Measurements from ENCODE around the gene DRD5. TPM values are rescaled to one million over a fixed set of nuclear protein-coding genes. Genes with fewer than 3 reads are reported as not detected.

DRD5 gene
- total and polyA plus RNA-seq, 8 donors = not detected

DNA sequence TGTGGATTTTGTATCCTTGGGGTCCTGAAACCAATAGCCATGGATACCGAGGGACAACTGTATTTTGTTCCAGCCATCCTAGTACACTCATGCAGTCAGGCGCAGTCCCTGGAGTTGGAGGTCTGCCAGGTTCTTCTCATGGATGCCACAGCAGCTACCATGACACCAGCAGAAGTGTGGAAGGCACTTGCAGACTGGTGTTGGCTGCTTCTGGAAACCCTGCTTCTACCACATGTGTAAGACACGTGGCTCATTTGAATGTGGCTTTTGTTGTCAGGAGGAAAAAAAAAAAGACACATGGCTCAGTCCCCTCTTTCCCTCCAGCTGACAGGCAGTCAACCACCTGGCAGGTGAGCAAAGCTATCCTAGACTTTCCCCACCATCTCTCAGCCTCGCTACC is 19.4 kb downstream of the DRD5 start:
- TF ChIP-seq, protein P1, sequence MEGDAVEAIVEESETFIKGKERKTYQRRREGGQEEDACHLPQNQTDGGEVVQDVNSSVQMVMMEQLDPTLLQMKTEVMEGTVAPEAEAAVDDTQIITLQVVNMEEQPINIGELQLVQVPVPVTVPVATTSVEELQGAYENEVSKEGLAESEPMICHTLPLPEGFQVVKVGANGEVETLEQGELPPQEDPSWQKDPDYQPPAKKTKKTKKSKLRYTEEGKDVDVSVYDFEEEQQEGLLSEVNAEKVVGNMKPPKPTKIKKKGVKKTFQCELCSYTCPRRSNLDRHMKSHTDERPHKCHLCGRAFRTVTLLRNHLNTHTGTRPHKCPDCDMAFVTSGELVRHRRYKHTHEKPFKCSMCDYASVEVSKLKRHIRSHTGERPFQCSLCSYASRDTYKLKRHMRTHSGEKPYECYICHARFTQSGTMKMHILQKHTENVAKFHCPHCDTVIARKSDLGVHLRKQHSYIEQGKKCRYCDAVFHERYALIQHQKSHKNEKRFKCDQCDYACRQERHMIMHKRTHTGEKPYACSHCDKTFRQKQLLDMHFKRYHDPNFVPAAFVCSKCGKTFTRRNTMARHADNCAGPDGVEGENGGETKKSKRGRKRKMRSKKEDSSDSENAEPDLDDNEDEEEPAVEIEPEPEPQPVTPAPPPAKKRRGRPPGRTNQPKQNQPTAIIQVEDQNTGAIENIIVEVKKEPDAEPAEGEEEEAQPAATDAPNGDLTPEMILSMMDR (IDR thresholded peaks at IDR 0.05) = no peak
- H3K4me1 ChIP-seq = no peaks in the 10 kb centered on the region
- DNase-seq (no peak), FAIRE-seq (no peak), ATAC-seq (no peak)
- no peaks in the 10 kb centered on the region for H3K36me3 ChIP-seq
- H3K27me3 ChIP-seq = no peaks in the 10 kb centered on the region
- intact Hi-C loops (cut with DNase I) = no loop called here
- WGBS, 2 donors = 49 to 52% methylated on average over 4 of the region's 4 CpGs
- H3K9me3 ChIP-seq = no peaks in the 10 kb centered on the region
- no peak overlapping the region for H3K27ac ChIP-seq
- H3K4me3 ChIP-seq = no peak overlapping the region

DNA sequence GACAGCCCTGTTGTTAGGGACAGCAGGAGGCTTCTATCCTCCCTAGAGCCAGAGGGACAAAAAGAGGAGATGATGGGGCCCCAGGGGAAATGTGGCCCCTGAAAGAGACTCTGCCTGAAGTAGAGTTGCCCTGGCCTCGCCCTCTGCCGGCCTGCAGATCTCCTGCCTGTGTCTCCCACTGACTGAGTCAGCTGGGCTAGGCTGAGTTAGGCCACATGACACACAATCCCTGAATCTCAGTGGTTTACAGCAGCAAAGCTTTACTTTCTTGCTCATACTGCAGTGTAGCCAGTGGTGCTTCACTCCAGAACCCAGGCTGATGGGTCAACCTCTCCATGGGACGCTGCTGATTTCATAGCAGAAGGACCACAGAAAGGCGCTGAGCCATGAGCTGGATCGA is 23.5 kb downstream of the DRD5 start:
- Histone ChIP-seq H3K4me3 (no peak overlapping the region), H3K27ac (no peak overlapping the region), H3K4me1 (no peaks in the 10 kb centered on the region), H3K27me3 (no peaks in the 10 kb centered on the region), H3K9me3 (no peaks in the 10 kb centered on the region), H3K36me3 (no peaks in the 10 kb centered on the region)
- no peak for DNase-seq
- intact Hi-C loops (cut with DNase I) = no loop called here
- 82 to 86% methylated on average over 5 of the region's 5 CpGs for whole genome bisulfite sequencing, 2 donors
- no peak for FAIRE-seq
- TF ChIP-seq, protein P1 (IDR thresholded peaks at IDR 0.05) = no peak
- no peak for ATAC-seq

DNA sequence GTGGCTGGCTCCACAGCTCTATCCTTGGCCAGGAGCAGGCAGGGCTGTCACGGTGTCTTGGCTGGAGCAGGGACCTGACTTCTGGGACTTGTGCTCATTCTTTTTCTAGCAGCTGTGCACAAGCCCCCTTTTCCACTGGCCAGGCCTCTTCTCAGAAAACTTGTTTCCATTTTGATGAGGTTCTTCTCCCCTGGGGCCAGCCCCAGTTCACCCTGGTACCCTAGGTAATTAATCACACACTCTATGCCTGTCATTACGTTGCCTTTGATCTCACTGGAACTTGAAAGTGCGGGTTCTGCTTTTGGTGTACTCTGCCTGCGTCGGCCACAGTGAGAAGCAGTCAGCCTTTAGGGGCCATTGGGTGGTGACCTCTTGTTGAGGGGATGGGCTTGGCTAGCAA is 26.6 kb downstream of the DRD5 start:
- WGBS, 2 donors = 57 to 68% methylated on average over 5 of the region's 5 CpGs
- no peak for DNase-seq
- Histone ChIP-seq H3K27ac (no peak overlapping the region), H3K4me3 (no peak overlapping the region), H3K9me3 (no peaks in the 10 kb centered on the region), H3K4me1 (no peaks in the 10 kb centered on the region), H3K36me3 (no peaks in the 10 kb centered on the region), H3K27me3 (no peaks in the 10 kb centered on the region)
- TF ChIP-seq, protein P1 (IDR thresholded peaks at IDR 0.05) = no peak
- FAIRE-seq = no peak
- intact Hi-C loops (cut with DNase I) = no loop called here
- no peak for ATAC-seq

DNA sequence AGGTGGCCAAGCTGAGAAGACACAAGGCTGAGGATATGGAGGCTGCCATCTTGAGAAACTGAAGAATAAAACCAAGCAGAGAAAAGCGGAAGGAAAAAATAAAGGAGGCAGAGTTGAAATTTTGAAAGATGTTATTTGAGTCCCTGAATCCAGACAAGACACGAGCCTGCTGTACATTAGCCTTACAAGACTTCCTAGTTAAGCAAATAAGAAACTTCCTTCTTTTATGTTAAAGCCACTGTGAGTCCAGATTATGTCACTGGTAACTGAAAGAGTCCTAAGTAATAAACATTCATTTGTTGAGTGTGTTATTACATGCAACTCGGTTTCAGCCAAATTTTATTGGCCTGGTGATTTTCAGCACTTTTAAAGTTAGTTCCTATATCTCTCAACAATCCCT is 30.4 kb downstream of the DRD5 start:
- Histone ChIP-seq H3K36me3 (no peaks in the 10 kb centered on the region), H3K27me3 (no peaks in the 10 kb centered on the region), H3K4me3 (no peak overlapping the region), H3K4me1 (no peaks in the 10 kb centered on the region), H3K27ac (no peak overlapping the region), H3K9me3 (no peaks in the 10 kb centered on the region)
- TF ChIP-seq, protein P1 (IDR thresholded peaks at IDR 0.05) = no peak
- no peak for ATAC-seq
- intact Hi-C loops (cut with DNase I) = no loop called here
- no peak for FAIRE-seq
- DNase-seq = no peak
- WGBS, 2 donors = 65 to 76% methylated on average over 3 of the region's 3 CpGs

DNA sequence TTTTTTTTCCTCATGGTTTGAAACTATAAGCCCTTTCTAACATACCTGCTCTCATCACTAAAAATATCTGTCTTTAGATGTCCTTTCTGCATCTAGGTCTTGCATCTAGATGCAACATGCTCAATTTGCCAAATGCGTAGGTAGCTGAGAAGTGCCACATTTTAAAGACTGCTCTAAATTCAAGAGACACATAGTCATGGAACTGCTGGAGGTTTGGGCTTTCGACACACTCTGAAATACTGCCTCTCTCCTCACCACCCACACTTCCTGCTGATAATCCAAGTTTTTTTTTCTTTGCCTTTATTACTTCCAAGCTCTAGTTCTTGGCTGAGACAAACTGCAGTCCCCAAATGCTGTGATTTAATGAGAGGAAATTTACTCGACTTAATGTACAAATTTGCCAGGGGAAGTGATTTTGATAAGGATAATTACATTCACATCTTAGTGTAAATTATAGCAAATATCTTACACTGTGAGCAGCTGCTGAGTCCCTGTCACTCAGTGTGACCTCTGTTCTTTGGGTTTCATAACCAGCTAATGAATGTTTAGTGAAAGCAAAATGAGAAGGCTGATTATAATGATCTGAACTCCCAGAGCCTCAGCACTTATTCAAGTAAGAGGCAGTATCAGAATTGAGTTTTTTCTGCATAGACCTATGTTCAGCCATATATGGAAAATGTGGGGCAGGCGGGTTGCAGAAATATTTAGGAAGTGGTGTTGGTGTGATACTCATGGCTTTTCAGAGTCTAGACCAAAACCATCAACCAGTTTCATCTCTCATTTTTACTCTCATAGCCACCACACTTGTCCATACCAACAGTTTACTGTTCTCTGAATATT is 31.3 kb downstream of the DRD5 start:
- intact Hi-C loops (cut with DNase I) = no loop called here
- H3K27me3 ChIP-seq = no peaks in the 10 kb centered on the region
- H3K36me3 ChIP-seq = no peaks in the 10 kb centered on the region
- TF ChIP-seq, protein P1 (IDR thresholded peaks at IDR 0.05) = no peak
- H3K27ac ChIP-seq = no peak overlapping the region
- no peak overlapping the region for H3K4me3 ChIP-seq
- DNase-seq (no peak), FAIRE-seq (no peak), ATAC-seq (no peak)
- no peaks in the 10 kb centered on the region for H3K4me1 ChIP-seq
- 53 to 59% methylated on average over 4 of the region's 4 CpGs for WGBS, 2 donors
- H3K9me3 ChIP-seq = no peaks in the 10 kb centered on the region
